Sciatic nerve (tissue), 2 donors: Measurements from ENCODE around the gene DIPK2B. TPM values are rescaled to one million over a fixed set of nuclear protein-coding genes. Genes with fewer than 3 reads are reported as not detected.

ENCODE experiments used
- ATAC-seq: fragments of 200-7000 bp; cut with Tn5 transposase; one replicate; pipeline ENCODE4 v1.9.1; 2020; ENCODE audit warnings: mild to moderate bottlenecking, moderate library complexity
- DNase-seq: peaks from one replicate; pipeline ENCODE4 v3.0.0-alpha.2; 2020; ENCODE audit warnings: low spot score
- intact Hi-C: fragments of 100-400 bp; cut with DNase I; formaldehyde crosslinking; loops from one replicate; pipeline ENCODE4 v1.14.2; 2022
- total RNA-seq: library from RNA; stranded (reverse); fragmentation: NEBNext Ultra II Directional; extraction: Animal tissue kit (Norgen Biotek cat#: 25700); gene quantifications from one replicate; pipeline ENCODE4 v1.2.1, GENCODE V29; 2021
- donor health status: DM: no; HTN: no; CAD: no.
- donor health status: DM: no; HTN: no; CAD: no.

DIPK2B gene
- total RNA-seq, 1 donor from 2014 or later: 35.4 TPM

GRCh38 chrX:45165726-45166125 lies 35.0 kb downstream of the DIPK2B start:
- intact Hi-C loops: no loop called here
- no peak for ATAC-seq
- no peak for DNase-seq

GRCh38 chrX:45164995-45165394 lies 35.7 kb downstream of the DIPK2B start:
- DNase-seq (no peak), ATAC-seq (no peak)
- intact Hi-C loops: no loop called here

GRCh38 chrX:45164021-45164621 lies 36.6 kb downstream of the DIPK2B start:
- no peak for ATAC-seq
- intact Hi-C loops: no loop called here
- DNase-seq: no peak

DNA sequence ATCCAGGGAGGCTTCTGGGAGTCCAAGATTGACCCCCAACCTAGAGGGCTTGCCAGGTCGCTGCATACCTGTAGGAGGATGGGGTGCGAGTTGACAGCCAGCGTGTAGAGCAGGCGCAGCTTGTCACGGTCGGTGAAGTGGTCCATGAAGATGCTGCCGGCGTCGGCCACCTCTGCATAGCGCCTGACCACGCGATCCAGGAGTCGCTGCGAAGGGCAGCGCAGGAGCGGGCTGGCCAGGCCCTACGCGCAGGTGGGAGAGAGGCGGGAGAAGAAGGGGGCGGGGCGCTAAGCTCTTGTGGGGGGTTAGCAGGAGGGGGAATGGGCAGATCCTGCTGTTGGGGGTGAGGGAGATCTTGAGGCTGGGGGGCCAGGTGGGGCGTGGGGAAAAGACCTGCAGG lies 43.0 kb downstream of the DIPK2B start:
- intact Hi-C loops: no loop called here
- ATAC-seq (no peak), DNase-seq (no peak)

DNA sequence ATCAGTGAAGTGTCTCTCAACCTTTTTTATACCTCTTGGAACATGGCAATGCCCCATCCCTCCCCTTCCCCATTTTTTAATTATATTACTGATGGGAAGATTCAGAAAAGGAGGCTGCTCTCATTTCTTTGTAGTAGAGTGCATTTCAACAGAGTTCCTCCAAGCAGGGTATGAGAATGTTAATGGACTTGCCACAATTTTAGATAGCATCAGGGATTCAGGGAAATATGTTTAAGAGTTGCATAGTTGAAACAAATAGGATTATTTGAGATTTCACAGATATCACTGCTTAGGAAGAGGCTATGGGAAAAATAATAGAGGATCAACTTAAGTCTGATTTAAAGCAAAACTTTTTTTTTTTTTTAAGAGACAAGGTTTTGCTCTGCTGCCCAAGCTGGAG lies 46.2 kb downstream of the DIPK2B start:
- intact Hi-C loops: no loop called here
- DNase-seq (no peak), ATAC-seq (no peak)

DNA sequence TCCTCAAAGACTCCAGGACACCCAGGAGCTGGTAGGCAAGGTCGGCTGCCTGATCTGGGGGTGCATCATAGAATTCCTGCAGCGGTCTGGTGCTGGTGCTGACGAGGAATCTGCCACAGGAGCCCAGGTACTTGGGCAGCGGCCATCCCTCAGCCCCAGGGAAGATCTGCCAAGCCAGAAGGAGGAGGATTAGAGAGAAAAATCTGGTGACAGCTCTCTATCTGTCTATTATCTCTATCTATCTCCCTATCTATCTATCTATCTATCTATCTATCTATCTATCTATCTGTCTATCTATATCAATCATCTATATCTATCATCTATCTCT lies 46.7 kb downstream of the DIPK2B start:
- intact Hi-C loops: no loop called here
- DNase-seq: no peak
- ATAC-seq: no peak
